Measurements from ENCODE around the gene ANKLE1.
"Not testable (repeated sequence)": the region's sequence is repeated elsewhere in the genome, so short reads cannot be mapped to it uniquely, and the experiment has no call there.

Gene ANKLE1

DNA sequence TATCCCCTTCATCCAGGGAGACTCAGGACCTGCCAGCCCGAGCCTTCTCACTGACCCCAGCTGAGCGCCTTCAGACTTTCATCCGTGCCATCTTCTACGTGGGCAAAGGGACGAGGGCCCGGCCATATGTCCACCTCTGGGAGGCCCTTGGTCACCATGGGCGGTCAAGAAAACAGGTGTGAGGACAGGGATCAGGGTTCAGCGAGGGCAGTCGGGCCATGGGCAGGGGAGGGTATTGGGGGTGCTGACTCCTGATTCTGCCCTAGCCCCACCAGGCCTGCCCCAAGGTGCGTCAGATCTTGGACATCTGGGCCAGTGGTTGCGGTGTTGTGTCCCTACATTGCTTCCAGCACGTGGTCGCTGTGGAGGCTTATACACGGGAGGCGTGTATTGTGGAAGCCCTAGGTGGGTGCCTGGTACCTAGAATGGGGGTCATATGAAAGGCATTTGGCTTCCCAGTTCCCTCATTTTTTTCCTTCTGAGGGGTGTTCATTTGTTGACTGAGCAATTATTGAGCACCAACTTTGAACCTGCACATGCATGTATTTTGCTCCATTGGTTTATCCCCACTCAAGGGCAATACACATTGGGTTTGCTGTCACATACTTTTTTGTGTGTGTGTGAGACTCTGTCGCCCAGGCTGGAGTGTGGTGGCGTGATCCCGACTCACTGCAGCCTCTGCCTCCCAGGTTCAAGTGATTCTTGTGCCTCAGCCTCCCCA, 3.9 kb downstream of the ANKLE1 start:
- no peak for DNase-seq

DNA sequence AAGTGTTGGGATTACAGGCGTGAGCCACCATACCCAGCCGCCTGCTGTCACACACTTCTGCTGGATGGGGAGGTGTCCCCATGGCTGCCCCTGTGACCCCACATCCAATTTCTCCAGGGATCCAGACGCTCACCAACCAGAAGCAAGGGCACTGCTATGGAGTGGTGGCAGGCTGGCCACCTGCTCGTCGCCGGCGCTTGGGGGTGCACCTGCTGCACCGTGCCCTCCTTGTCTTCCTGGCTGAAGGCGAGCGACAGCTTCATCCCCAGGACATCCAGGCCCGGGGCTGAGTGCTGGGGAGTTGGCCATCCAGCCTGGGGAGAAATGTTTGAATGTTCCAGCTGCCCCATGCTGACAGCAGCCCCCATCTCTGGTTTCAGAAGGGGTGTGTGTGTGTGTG, 4.6 kb downstream of the ANKLE1 start:
- no peak for DNase-seq

DNA sequence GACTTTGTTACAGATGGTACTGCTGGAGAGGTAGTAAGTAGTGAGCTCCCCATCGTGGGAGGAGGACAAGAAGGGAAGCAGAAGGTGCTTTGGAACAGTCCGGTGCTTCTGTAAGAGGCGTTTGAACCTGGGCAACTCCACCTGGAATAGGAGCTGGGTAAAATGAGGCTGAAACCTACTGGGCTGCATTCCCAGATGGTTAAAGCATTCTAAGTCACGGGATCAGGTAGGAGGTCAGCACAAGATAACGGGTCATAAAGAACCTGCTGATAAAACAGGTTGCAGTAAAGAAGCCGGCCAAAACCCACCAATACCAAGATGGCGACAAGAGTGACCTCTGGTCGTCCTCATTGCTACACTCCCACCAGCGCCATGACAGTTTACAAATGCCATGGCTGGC, 5.1 kb downstream of the ANKLE1 start:
- DNase-seq, result no peak

DNA sequence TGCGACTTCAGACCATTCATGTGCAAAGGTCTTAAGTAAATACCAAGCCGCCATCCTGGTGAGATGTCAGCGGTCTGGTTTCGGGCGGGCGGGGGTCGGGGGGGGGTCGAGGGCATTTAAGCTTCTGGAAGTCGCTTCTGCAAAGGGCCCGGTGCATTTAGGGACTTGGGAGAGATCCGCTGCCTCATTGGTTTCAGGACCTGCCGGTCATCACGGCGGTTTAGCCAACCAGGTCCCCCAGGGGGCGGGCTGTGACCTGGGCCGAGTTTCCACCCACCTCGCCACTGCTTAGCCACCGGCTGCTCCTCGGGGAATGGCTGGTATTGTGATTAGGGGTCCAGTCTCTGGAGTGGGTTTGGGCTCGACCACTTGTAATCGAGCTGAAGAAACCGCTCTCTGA, 7.8 kb downstream of the ANKLE1 start:
- peak; percentile 62 for DNase-seq

DNA sequence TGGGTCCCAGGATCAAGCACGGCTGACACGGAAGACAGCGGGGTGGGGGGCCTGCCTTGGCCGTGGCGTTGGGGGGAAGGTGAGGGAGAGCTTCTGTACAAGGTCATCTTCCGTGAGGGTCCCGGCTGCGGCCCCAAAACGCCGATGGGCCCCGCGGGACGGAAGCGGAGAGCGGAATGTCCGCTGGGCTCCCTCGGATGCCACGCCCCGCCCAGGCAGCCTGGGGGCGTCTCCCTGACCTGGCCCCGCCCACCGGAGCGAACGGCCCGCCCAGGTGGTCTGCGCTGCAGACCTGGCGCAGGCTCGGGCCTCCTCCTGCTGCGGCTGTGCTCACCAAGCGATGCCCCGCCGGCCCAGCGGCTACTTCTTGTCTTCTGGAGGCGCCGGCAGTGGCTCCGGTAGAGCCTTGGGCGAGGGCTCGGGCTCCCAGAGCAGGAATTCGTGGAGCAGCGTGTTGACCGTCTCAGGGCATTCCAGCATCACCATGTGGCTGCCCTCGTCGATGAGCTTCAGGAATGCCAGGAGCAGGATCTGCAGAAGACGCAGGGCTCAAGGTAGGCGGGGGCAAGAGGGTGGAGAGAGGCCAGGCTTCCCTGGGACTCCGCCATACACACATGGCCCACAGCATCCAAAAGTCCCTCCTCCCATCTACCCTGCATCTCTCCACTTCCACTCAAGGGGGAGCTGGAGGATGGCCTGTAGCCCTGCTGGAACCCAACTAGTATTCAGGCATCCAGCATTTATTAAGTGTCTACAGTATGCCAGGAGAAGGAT, 10.8 kb downstream of the ANKLE1 start:
- no peak for DNase-seq

DNA sequence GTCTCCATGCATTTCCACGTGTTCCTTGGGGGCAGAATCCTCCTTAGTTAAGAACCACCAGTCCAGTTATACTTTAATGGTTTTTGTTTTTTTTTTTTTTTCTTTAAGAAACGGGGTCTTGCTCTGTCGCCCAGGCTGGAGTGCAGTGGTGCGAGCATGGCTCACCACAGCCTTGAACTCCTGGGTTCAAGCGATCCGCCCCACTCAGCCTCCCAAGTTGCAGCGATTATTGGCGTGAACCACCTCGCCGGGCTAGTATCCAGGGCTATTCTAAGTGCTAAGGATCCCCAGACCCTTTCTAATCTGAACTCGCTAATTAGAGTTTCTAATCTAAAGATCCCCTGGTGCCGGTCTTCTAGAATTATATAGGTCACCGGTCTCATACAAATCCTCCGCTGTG, 11.9 kb downstream of the ANKLE1 start:
- no peak for DNase-seq

DNA sequence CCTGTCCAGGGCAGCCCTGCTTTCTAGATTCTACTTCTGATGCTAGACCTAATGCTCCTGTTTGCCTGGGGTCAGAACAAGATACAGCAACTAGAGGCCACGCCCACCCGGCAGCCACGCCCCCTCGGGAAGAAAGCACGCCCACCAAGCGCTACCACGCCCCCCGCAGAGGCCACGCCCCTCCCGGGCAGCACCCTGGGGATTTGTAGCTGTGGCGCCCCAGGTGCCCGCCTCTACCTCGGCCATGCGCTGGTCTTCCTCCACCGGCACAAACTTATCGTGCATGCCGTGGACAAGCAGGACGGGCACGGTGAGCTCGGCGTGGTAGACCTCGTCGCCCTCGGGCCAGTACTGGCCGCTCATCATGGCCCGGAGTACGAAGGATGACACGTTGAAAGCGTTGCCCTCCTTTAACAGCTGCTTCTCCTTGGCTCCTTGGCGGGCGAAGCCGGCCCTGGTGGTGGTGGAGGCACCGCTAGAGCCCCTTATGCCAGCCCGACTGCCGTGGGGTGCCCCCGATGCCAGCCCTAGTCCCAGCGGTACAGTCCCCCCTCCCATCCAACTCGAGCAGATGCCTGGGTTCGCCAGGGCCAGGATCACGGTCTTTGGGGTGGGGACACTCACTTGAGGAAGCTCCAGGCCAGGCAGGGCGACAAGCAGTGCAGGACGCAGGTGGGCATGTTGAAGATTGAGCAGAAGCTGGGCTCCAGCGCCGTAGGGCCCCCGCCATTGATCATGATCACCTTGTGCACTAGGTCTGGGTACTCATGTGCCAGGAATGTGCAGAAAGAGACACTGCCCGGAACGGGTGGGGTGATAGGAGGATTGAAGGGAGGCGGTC, 12.6 kb downstream of the ANKLE1 start:
- DNase-seq, result no peak

DNA sequence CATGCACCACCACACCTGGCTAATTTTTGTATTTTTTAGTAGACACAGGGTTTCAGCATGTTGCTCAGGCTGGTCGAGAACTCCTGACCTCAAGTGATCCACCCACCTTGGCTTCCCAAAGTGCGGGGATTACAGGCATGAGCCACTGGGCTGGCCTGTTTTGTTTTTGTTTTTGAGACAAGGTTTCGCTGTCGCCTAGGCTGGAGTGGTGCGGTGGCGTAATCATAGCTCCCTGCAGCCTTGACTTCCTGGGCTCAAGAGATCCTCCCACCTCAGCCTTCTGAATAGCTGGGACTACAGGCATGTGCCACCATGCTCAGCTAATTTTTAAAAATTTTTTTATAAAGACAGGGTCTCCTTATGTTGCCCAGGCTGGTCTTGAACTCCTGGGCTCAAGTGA, 13.8 kb downstream of the ANKLE1 start:
- not testable (repeated sequence) for DNase-seq

DNA sequence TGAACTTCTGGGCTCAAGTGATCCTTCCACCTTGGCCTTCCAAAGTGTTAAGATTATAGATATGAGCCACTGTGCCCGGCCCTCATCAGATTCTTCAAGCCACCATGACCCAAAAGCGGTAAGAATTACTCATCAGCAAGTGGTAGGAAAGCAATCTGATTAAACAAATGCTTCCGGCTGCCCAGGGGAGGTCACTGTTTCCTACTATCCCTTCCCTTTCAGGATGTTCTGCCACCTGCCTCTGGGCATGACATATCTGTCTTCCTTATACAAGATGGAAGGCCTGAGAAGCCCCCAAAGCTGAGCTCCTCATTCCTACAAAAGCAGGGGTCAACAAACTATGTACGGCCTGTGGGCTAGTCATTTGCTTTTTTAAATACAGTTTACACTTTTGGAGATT, 14.6 kb downstream of the ANKLE1 start:
- DNase-seq, result no peak

DNA sequence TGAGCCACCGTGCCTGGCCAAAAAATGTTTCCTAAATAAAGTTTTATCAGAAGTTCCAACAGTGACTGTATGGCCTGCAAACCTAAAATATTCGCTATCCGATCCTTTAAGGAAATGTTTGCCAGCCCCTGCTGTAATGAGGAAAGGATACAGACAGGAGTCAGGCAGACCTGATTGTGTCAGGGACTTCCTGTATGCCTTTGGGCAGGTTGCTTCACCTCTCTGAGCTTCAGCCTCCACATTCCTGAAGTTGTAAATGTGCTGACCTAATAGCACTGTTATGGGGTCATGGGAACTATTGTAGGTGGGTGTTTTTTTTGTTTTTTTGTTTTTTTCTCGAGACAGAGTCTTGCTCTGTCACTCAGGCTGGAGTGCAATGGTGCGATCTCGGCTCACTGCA, 15.3 kb downstream of the ANKLE1 start:
- no peak for DNase-seq

DNA sequence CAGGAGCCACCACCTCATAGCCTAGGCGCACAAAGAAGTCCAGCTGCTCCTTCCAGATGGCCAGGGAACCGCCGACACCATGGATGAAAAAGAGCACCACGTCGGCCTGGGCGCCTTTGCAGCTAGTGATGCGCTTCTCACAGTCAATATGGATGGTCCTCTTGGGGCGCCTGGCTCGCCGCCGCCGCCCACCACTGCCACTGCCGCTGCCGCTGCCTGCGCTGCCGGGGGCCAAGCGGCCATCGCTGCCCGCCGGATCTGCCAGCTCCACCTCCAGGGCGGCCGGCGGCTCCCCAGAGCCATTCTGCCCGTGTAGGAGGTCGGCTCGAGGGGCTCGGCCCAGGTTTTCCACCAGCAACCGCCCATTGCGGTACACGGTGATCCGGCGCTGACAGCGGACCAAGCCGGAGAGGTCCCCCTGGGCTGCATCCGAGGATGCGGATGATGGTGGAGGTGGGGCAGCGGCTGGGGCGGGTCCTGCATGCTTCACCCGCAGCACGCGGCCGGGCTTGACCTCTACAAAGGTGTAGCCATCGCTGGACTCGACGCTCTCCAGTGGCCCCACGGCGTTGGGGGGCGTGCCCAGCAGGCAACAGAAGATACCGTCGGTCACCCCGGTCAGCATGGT, 19.4 kb downstream of the ANKLE1 start:
- DNase-seq, result no peak

DNA sequence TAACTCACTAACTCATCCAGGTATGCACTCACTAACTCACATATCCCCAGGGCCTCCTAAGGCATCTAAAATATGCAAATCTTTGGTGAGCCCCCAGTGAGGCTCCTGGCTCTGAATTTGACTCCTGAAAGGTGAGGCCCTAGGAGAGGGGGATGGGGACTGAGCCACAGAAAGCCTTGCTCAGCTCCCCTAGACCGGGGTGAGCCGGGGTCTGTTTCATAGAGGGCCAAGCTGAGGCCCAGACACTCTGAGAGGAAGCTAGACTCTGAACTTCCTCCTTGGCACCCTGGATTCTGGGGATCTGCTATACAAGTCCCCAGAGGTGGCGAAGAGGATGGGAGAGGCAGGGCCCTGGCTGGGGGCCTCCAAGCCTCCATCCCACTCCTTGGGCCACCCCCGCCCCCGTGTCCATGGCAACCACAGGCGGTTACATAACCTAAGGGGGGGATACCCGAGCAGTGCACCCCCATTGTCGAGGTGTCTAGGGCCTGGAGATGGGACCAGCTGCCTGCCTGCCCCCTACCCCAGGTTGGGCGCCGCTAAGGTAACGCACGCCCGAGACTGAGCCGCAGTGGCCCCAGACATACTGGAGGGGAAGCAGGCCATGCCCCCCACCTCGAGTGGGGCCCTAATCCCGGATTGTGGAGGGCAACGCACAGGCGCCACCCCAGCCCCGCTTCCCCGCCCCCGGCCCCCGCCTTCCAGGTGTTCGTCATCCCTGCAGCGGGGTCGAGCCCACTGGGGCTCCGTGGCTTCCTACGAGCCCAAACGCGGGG, 20.9 kb downstream of the ANKLE1 start:
- no peak for DNase-seq

DNA sequence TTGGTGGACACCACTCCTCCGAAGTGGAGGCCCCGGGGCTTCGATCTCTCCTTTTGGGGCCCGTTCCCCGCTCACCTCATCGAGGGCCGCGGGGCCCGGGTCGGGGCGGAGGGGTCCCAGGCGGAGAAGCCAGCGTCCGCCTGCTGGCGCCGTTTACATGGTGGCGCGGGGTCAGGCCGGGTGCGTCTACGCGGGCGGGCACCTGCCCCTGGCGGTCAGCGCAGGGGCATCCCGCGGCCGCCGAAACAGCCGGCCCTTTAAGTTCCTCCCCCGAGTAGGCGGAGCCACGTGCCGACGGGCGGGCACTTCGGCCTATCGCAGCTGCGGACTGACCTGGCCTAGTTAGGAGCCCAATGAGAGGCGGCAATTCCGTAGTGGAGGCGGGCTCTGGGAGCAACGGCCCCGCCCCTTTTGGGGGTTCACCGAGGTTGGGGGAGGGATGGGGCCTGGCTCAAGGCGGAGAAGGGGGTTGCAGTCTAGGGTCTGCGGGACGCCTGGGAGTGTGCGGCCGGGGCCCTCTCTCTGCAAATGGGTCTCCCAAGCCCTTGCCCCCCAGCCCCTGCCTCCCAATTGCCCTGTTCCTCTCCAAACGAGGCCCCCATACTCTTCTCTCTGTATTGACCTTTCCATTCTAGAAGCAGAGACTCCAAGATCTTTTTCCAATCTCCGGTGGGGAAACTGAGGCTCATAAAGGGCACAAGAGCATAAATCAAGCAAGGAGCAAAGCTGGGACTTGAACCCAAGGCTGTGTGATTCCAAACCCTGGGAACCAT, 21.7 kb downstream of the ANKLE1 start, which contains the start of gene ABHD8:
Gene ABHD8 (minus strand): TSS at position 259 of the 773 bp plus-strand sequence. CDS start 1,809 bp downstream, outside the sequence.
- DNase-seq, result peak; percentile 91

DNA sequence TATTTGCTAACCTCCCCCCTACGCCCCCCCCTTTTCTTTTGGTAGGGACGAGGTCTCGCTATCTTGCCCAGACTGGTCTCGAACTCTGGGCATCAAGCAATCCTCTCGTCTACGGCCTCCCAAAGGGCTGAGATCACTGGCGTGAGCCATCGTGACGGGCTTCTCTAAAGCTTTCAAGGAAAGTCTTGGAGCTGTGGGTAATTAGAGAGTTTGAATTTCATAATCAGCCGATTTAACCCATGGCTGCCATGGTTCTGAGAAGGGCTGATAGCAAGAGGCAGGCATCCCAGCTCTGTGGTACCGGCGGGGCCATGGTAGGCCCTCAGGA, 22.2 kb downstream of the ANKLE1 start:
- DNase-seq, result no peak

DNA sequence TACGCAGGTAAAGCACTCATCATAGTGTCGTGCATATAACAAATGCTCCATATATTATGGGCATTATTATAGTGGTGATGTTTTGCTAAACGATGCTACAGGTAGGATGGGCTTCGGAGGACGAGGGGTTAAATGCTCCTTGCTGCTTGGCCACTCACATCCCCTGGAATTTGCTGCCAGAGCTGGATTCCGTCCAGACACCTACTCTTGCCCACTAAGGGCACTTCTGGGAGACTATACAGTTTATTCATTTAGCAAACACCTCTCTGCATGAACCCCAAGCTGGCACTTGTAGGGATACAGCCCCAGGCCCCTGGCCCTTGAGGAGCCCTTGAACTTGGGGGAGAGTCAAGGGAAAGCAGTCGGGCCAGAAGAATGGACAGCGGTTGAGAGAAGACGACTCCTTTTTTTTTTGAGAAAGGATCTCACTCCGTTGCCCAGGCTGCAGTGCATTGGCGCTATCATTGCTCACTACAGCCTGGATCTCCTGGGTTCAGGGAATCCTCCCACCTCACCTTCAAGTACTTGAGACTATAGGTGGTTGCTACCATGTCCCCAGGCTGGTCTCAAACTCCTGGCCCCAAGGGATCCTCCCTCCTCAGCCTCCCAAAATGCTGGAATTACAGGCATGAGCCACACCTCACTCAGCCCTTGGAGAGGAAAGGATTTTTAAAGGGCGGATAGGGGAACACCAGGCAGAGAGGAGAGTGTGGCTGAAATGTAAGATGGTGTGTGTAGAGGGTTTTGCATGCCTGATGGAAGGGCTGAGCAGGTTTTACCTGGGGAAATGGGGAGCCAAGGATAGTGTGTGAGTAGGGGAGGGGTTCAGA, 22.9 kb downstream of the ANKLE1 start:
- no peak for DNase-seq

DNA sequence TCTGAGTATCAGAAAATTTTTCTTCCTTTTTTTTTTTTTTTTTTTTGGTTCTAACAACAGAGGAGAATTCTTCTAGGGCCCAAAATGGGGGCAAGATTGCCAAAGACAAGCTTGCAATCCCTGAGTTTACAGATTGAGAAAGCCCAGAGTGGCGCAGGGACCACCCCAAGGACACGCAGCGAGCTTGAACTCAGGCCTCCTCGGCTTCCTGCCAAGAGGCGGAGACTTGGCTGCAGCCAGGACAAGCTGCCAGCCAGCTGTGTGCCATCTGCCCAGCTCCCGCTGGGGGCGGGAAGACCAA, 23.5 kb downstream of the ANKLE1 start:
- DNase-seq, result no peak

DNA sequence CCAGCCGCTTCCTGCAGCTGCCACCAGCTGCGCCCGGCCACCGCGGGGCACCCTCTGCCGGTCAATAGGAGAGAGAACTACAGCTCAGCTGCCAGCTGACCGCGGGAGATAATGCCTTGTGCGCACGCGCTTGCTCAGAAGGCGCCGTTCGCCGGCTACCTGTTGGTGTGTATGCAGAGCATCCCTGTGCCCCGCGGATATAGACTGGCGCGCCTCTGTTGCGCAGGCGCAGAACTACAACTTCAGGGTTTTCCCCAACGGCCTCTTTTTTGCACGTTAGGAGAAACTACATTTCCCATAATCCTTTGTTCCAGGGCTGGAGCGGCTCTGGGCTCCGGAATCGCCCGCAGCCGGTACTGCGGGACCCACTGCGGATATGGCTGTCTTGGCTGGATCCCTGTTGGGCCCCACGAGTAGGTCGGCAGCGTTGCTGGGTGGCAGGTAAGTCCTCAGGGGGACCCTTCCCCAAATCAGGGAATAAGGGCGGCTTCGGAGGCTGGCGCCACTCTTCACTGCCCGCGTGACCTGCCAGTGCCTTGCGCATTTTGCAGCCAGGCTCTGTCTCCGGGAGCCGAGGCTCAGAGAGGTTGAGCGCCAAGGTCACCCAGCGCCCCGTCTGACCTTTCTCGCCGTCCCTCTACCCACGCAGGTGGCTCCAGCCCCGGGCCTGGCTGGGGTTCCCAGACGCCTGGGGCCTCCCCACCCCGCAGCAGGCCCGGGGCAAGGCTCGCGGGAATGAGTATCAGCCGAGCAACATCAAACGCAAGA, 24.0 kb downstream of the ANKLE1 start, which contains the start of gene MRPL34:
Gene MRPL34 (plus strand): TSS at position 356 of the 768 bp plus-strand sequence. CDS start 21 bp downstream, at position 377.
- peak; percentile 99 for DNase-seq

DNA sequence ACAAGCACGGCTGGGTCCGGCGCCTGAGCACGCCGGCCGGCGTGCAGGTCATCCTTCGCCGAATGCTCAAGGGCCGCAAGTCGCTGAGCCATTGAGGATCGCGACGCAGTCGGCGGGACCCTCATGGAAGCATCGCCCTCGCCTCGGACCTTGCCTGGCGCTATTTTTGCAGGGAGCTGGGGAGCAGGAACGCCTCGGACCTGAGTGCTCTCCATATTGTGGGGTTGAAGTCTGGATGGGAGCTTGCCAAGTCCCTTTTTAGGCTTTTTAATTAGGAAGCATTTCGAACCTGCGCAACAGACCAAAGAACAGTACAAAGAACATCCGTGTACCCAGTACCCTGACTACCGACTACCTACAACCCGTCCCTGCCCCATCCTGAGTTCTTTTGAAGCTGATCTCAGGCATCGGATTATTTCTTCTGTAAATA, 24.6 kb downstream of the ANKLE1 start:
- no peak for DNase-seq

DNA sequence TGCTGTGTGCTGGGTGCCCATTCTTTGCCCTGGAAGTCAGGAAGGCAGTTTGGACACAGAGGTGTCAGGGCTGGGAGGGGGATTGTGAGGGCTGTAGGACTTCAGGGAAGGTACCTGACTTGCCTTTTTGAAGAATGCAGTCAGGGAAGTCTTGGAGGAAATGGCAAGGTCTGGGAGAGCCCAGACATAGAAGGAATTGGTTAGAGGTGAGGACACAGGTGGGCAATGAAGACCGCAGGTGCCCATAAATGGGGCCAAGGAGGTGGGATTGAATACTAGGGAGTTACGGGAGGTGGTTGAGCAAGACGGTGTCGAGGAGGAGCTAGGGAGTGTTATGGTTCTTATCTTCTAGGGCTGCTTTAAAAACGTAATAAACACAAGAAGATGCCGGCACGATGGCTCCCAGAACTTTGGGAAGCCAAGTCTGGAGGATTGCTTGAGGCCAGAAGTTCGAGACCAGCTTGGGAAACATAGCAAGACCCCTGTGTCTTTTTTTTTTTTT, 26.2 kb downstream of the ANKLE1 start:
- DNase-seq, result no peak

Measured in NCI-H2029 (cell line).